K562 (cell line): ENCODE measurements around the gene GPD1L. TPM values are rescaled to one million over a fixed set of nuclear protein-coding genes. Genes with fewer than 3 reads are reported as not detected.
"Not testable (repeated sequence)": the region's sequence is repeated elsewhere in the genome, so short reads cannot be mapped to it uniquely, and the experiment has no call there.

Experiments used
- CC2D1A ChIP-seq: fragments of 450-650 bp; IDR thresholded peaks from 2 replicates; pipeline ENCODE4 v1.6.1; 2017; ENCODE audit warnings: mild to moderate bottlenecking
- CEBPG ChIP-seq, 3 experiments: fragments of 200-800 bp in 1 of 3; sonication (Bioruptor generic) in 1 of 3; sonication (generic) in 1 of 3; formaldehyde crosslinking in 1 of 3; IDR thresholded peaks in 2 of 3; conservative IDR thresholded peaks in 1 of 3; 2 replicates each; pipeline versions ENCODE4 v1.6.1 to v1.8.0; 2016 to 2022; ENCODE audit warnings: missing compliant biosample characterization in 2 of 3, missing genetic modification characterization in 2 of 3, mild to moderate bottlenecking in 1 of 3, missing genetic modification reagents in 1 of 3
- CHAMP1 ChIP-seq: fragments of 450-650 bp; IDR thresholded peaks from 2 replicates; pipeline ENCODE4 v1.6.1; 2016; ENCODE audit warnings: mild to moderate bottlenecking
- DPF2 ChIP-seq: fragments of 450-650 bp; IDR thresholded peaks from 2 replicates; pipeline ENCODE4 v1.6.1; 2016
- MAZ ChIP-seq, 2 experiments: fragments of 450-650 bp in 1 of 2; sonication (generic) in 1 of 2; formaldehyde crosslinking; IDR thresholded peaks in 1 of 2; conservative IDR thresholded peaks in 1 of 2; 2 replicates each; pipeline versions ENCODE4 v1.4.0 to v1.5.0; 2020; ENCODE audit warnings: mild to moderate bottlenecking in 1 of 2, missing genetic modification reagents in 1 of 2
- PYGO2 ChIP-seq: fragments of 450-650 bp; IDR thresholded peaks from 2 replicates; pipeline ENCODE4 v1.6.1; 2016; ENCODE audit warnings: mild to moderate bottlenecking, missing genetic modification characterization, moderate library complexity, missing compliant biosample characterization
- RAD51 ChIP-seq: fragments of 450-650 bp; IDR thresholded peaks from 2 replicates; pipeline ENCODE4 v1.7.1; 2016; ENCODE audit warnings: low read depth, mild to moderate bottlenecking, borderline replicate concordance
- SMAD4 ChIP-seq: fragments of 250-450 bp; sonication (Bioruptor Pico); conservative IDR thresholded peaks from 2 replicates; pipeline ENCODE4 v1.8.0; 2021; ENCODE audit warnings: inconsistent platforms, mild to moderate bottlenecking, moderate library complexity
- SOX6 ChIP-seq: fragments of 450-650 bp; IDR thresholded peaks from 2 replicates; pipeline ENCODE4 v1.6.1; 2014; ENCODE audit warnings: mild to moderate bottlenecking
- TARDBP ChIP-seq: fragments of 450-650 bp; IDR thresholded peaks from 2 replicates; pipeline ENCODE4 v1.6.1; 2016
- ZMIZ1 ChIP-seq, 2 experiments: fragments of 150-350 bp in 1 of 2; IDR thresholded peaks; 2 replicates each; pipeline ENCODE4 v1.6.1; 2012 to 2016; ENCODE audit warnings: low read depth in 2 of 2, low read length in 2 of 2, mild to moderate bottlenecking in 1 of 2, moderate library complexity in 1 of 2
- ZNF175 ChIP-seq: fragments of 200-800 bp; sonication (Bioruptor generic); IDR thresholded peaks from 2 replicates; pipeline ENCODE4 v1.6.1; 2016; ENCODE audit warnings: low read depth, mild to moderate bottlenecking, missing genetic modification characterization, missing compliant biosample characterization
- ZNF24 ChIP-seq: fragments of 450-650 bp; IDR thresholded peaks from 2 replicates; pipeline ENCODE4 v1.6.1; 2016
- ZNF609 ChIP-seq: sonication (generic); formaldehyde crosslinking; IDR thresholded peaks from 2 replicates; pipeline ENCODE4 v1.8.1; 2023; ENCODE audit warnings: missing genetic modification reagents, mild to moderate bottlenecking, borderline replicate concordance
- polyA plus RNA-seq, 8 experiments: library from polyadenylated mRNA; depleted of rRNA in 4 of 8; stranded (reverse) in 5 of 8; unstranded in 3 of 8; fragments of >200 nt; fragmentation: Nextera tagmentation in 2 of 8; fragmentation: Illumina TruSeq in 1 of 8; extraction: Ambion mirVana in 2 of 8; extraction: Trizol in 1 of 8; gene quantifications; 2 replicates each; pipeline versions ENCODE4 v1.2.1 to v1.2.3, GENCODE V29; 2011 to 2014; ENCODE audit warnings: inconsistent platforms in 1 of 8, missing spikeins in 1 of 8
- total RNA-seq, 7 experiments: library from RNA; depleted of rRNA in 6 of 7; stranded (reverse); fragments of >200 nt in 6 of 7; fragmentation: Illumina TruSeq in 2 of 7; extraction: Trizol in 2 of 7; gene quantifications; 2 replicates each; pipeline versions ENCODE4 v1.2.1 to v1.2.3, GENCODE V29; 2011 to 2021; ENCODE audit warnings: low replicate concordance in 1 of 7

The GPD1L gene
- total and polyA plus RNA-seq, 9 of the 15 experiments (the other 6 are each of a cell fraction or from before 2014, with no cell fraction given), result 1.6 to 17.3 (median 12.3) TPM

GRCh38 chr3:32074194-32074593, 32.2 kb upstream of the GPD1L start (continued):
- TF ChIP-seq CEBPG (CRISPR knock-in tag; IDR thresholded peaks at IDR 0.05), result not testable (repeated sequence)
- TF ChIP-seq CEBPG (tag; conservative IDR thresholded peaks at IDR 0.05 in 1 of 2, IDR thresholded peaks at IDR 0.05 in 1 of 2), result 0 out of 4 replicates have a peak, but pooled peaks of 1 of the 2 experiments have one; percentile 11
- peak; percentile 93 for TF ChIP-seq SMAD4 (CRISPR knock-in tag)
- TF ChIP-seq CHAMP1, result peak; percentile 57; the same call in 1 of the 2 replicates
- 0 out of 2 replicates have a peak, but pooled peaks have one; percentile 32 for TF ChIP-seq ZNF24
- TF ChIP-seq PYGO2 (tag), result peak; percentile 67; the same call in 1 of the 2 replicates
- TF ChIP-seq RAD51, result 0 out of 2 replicates have a peak, but pooled peaks have one; percentile 12
- TF ChIP-seq MAZ (CRISPR knock-in tag; conservative IDR thresholded peaks at IDR 0.05 in 1 of 2, IDR thresholded peaks at IDR 0.05 in 1 of 2), result peak in 1 of 2 experiments; percentile 59; a peak in 2 of 4 replicates
- peak; percentile 84; the same call in 1 of the 2 replicates for TF ChIP-seq ZNF175 (CRISPR knock-in tag)
- TF ChIP-seq TARDBP, result 0 out of 2 replicates have a peak, but pooled peaks have one; percentile 34
- TF ChIP-seq DPF2, result peak; percentile 89
- TF ChIP-seq CC2D1A, result peak; percentile 94
- TF ChIP-seq ZNF609 (CRISPR knock-in tag), result 0 out of 2 replicates have a peak, but pooled peaks have one; percentile 51
- TF ChIP-seq ZMIZ1 (IDR thresholded peaks at IDR 0.05; ENCODE audit: low read depth in 2 of 2, low read length in 2 of 2), result peak in 1 of 2 experiments; percentile 71; a peak in 2 of 4 replicates
- TF ChIP-seq SOX6, result peak; percentile 99
